ENCODE results near the gene PGF. TPM values are rescaled to one million over a fixed set of nuclear protein-coding genes. Genes with fewer than 3 reads are reported as not detected.

PGF gene
- total RNA-seq, 1 experiment from 2014 or later, result 6.4 TPM

- DNase-seq (ENCODE audit: low read depth, low spot score) (no peak), ATAC-seq (no peak)
- CTCF ChIA-PET, result interaction anchor here (0.6 kb wide), 1 partner anchor 15 kb away, joined by 3 read pairs; no protein-coding TSS in a partner anchor
- Histone ChIP-seq H2AFZ (ENCODE audit: low read depth, low read length, poor library complexity, severe bottlenecking) (no peak overlapping the region), H3K4me2 (ENCODE audit: low read length) (no peak overlapping the region), H3K4me3 (replicated peaks in 1 of 2; ENCODE audit: low read depth in 1 of 2, low read length in 2 of 2) (no peak overlapping the region), H3K9me2 (ENCODE audit: insufficient read depth) (no peaks in the 10 kb centered on the region), H3K36me3 (ENCODE audit: control insufficient read depth in 1 of 2, insufficient read depth in 2 of 2, low read length in 2 of 2) (no peaks in the 10 kb centered on the region), H3K9me3 (ENCODE audit: control insufficient read depth in 1 of 2, insufficient read depth in 1 of 2, low read depth in 1 of 2, low read length in 2 of 2) (no peaks in the 10 kb centered on the region), H4K20me1 (ENCODE audit: insufficient read depth) (no peaks in the 10 kb centered on the region), H3K79me2 (ENCODE audit: insufficient read depth, low read length) (no peaks in the 10 kb centered on the region), H3K27ac (ENCODE audit: low read depth, low read length) (no peak overlapping the region), H3K9ac (ENCODE audit: low read length) (no peak overlapping the region), H3K4me1 (ENCODE audit: control insufficient read depth in 1 of 2, insufficient read depth in 2 of 2, low read length in 2 of 2) (no peaks in the 10 kb centered on the region), H3K27me3 (ENCODE audit: insufficient read depth, low read length) (no peaks in the 10 kb centered on the region)
- POLR2A ChIA-PET, result no interaction called here
- RAD21 ChIA-PET (ENCODE audit: low non-redundant PET in 1 of 2, low total read pairs in 2 of 2, uncharacterized antibody in 2 of 2, unreplicated experiment in 2 of 2), result no interaction called here
- no TSS peak for BruUV-seq (replicated peaks)
- no peak for TF ChIP-seq RAD21 (IDR thresholded peaks at IDR 0.05; ENCODE audit: low read depth)
- no peak for TF ChIP-seq TCF7L2 (IDR thresholded peaks at IDR 0.05; ENCODE audit: borderline replicate concordance, extremely low read depth, insufficient read depth, insufficient read length)
- no peak for TF ChIP-seq MAX (IDR thresholded peaks at IDR 0.05)
- no peak for TF ChIP-seq SIN3A (IDR thresholded peaks at IDR 0.05; ENCODE audit: low read depth)
- intact Hi-C loops (cut with micrococcal nuclease), result no loop called here
Measured at GRCh38 chr14:74974364-74975058, 19.1 kb upstream of the PGF start.

- RAD21 ChIA-PET (ENCODE audit: low non-redundant PET in 1 of 2, low total read pairs in 2 of 2, uncharacterized antibody in 2 of 2, unreplicated experiment in 2 of 2), result no interaction called here
- intact Hi-C loops (cut with micrococcal nuclease), result no loop called here
- Histone ChIP-seq H2AFZ (ENCODE audit: low read depth, low read length, poor library complexity, severe bottlenecking) (no peak overlapping the region), H3K9ac (ENCODE audit: low read length) (no peak overlapping the region), H3K9me2 (ENCODE audit: insufficient read depth) (no peaks in the 10 kb centered on the region), H3K36me3 (ENCODE audit: control insufficient read depth in 1 of 2, insufficient read depth in 2 of 2, low read length in 2 of 2) (no peaks in the 10 kb centered on the region), H3K27ac (ENCODE audit: low read depth, low read length) (no peak overlapping the region), H3K9me3 (ENCODE audit: control insufficient read depth in 1 of 2, insufficient read depth in 1 of 2, low read depth in 1 of 2, low read length in 2 of 2) (no peaks in the 10 kb centered on the region), H4K20me1 (ENCODE audit: insufficient read depth) (no peaks in the 10 kb centered on the region), H3K4me2 (ENCODE audit: low read length) (no peak overlapping the region), H3K27me3 (ENCODE audit: insufficient read depth, low read length) (no peaks in the 10 kb centered on the region), H3K4me3 (replicated peaks in 1 of 2; ENCODE audit: low read depth in 1 of 2, low read length in 2 of 2) (no peak overlapping the region), H3K4me1 (ENCODE audit: control insufficient read depth in 1 of 2, insufficient read depth in 2 of 2, low read length in 2 of 2) (no peaks in the 10 kb centered on the region), H3K79me2 (ENCODE audit: insufficient read depth, low read length) (no peaks in the 10 kb centered on the region)
- no TSS peak for BruUV-seq (replicated peaks)
- POLR2A ChIA-PET, result no interaction called here
- CTCF ChIA-PET, result no interaction called here
- no peak for ATAC-seq
- DNase-seq (ENCODE audit: low read depth, low spot score), result no peak
- TF ChIP-seq SIN3A (IDR thresholded peaks at IDR 0.05; ENCODE audit: low read depth) (no peak), RAD21 (IDR thresholded peaks at IDR 0.05; ENCODE audit: low read depth) (no peak), CTCF (IDR thresholded peaks at IDR 0.05 in 2 of 3, conservative IDR thresholded peaks at IDR 0.05 in 1 of 3; ENCODE audit: borderline replicate concordance in 1 of 3, insufficient read depth in 1 of 3, low read depth in 2 of 3, low read length in 2 of 3) (no peak), YY1 (IDR thresholded peaks at IDR 0.05; ENCODE audit: extremely low read depth, insufficient replicate concordance, low read depth, low read length) (no peak), POLR2AphosphoS5 (IDR thresholded peaks at IDR 0.05; ENCODE audit: low read depth, low read length) (no peak), MAX (IDR thresholded peaks at IDR 0.05) (no peak), EZH2phosphoT487 (IDR thresholded peaks at IDR 0.05; ENCODE audit: borderline replicate concordance) (no peak), TCF7L2 (IDR thresholded peaks at IDR 0.05; ENCODE audit: borderline replicate concordance, extremely low read depth, insufficient read depth, insufficient read length) (no peak), POLR2A (IDR thresholded peaks at IDR 0.05; ENCODE audit: borderline replicate concordance, extremely low read depth, insufficient read depth, insufficient read length) (no peak), SRF (IDR thresholded peaks at IDR 0.05; ENCODE audit: low read depth) (no peak), CEBPB (IDR thresholded peaks at IDR 0.05; ENCODE audit: low read depth) (no peak), EGR1 (IDR thresholded peaks at IDR 0.05; ENCODE audit: low read depth) (no peak), SP1 (IDR thresholded peaks at IDR 0.05; ENCODE audit: low read depth) (no peak), JUND (IDR thresholded peaks at IDR 0.05) (no peak), FOSL1 (IDR thresholded peaks at IDR 0.05; ENCODE audit: low read depth) (no peak)
Measured at GRCh38 chr14:74973905-74974363, 18.5 kb upstream of the PGF start.
